ENCODE results near the gene VWA3B. TPM values are rescaled to one million over a fixed set of nuclear protein-coding genes. Genes with fewer than 3 reads are reported as not detected.

VWA3B gene
- total RNA-seq, 1 experiment from 2014 or later = not detected

DNA sequence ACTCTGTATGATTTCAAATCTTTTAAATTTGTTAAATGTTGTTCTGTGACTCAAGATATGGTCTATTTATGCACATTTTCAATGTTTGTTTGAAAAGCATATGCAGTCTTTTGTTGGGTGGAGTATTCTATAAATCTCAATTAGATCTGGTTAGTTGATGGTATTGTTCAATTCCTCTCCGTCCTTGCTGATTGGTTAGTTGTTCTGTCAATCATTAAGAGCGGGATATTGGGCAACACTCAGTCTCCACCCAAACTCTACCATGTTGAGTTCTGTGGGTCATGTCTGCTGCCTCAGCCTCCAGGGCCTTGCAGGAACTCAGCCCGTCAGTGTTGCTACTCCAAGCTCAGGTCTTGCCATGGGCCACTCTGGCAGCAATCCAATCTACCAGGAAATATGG is 118.9 kb downstream of the VWA3B start:
- Histone ChIP-seq H4K20me1 (ENCODE audit: control insufficient read depth, insufficient read depth, insufficient read length) (no peaks in the 10 kb centered on the region), H3K4me1 (ENCODE audit: insufficient read depth, low read length) (no peaks in the 10 kb centered on the region), H2BK15ac (ENCODE audit: low read depth, low read length) (no peak overlapping the region), H3K79me1 (ENCODE audit: insufficient read depth, low read depth, low read length, poor library complexity, severe bottlenecking) (no peaks in the 10 kb centered on the region), H4K91ac (ENCODE audit: insufficient read length, low read depth, low read length) (no peak overlapping the region), H3K23ac (ENCODE audit: insufficient read length, low read depth, low read length) (no peak overlapping the region), H3K14ac (ENCODE audit: insufficient read depth, low read length) (no peak overlapping the region), H3K4me2 (ENCODE audit: insufficient read depth, insufficient read length, low read length) (no peak overlapping the region), H2BK120ac (ENCODE audit: low read depth, low read length, poor library complexity, severe bottlenecking) (no peak overlapping the region), H3K18ac (ENCODE audit: insufficient read length, low read depth, low read length) (no peak overlapping the region), H3K9ac (ENCODE audit: extremely low read depth, insufficient read length, low read length) (no peak overlapping the region), H3K56ac (ENCODE audit: insufficient read length, low read depth, low read length) (no peak overlapping the region), H2BK5ac (ENCODE audit: insufficient read length, low read length) (no peak overlapping the region), H3K9me3 (ENCODE audit: control insufficient read depth, low read depth, low read length) (no peaks in the 10 kb centered on the region), H3K27ac (ENCODE audit: insufficient read length, low read depth, low read length) (no peak overlapping the region), H3K4ac (ENCODE audit: low read depth, low read length) (no peak overlapping the region), H2BK12ac (ENCODE audit: insufficient read length, low read depth, low read length) (no peak overlapping the region), H2BK20ac (ENCODE audit: low read depth, low read length, poor library complexity, severe bottlenecking) (no peak overlapping the region), H4K8ac (replicated peaks; ENCODE audit: insufficient read length, low read depth, low read length) (no peak overlapping the region), H3K27me3 (ENCODE audit: insufficient read depth, low read length) (no peaks in the 10 kb centered on the region), H2AFZ (ENCODE audit: low read length) (no peak overlapping the region), H4K5ac (ENCODE audit: insufficient read length, low read depth, low read length) (no peak overlapping the region), H3K79me2 (ENCODE audit: insufficient read depth, low read length) (no peaks in the 10 kb centered on the region), H3T11ph (ENCODE audit: low read length) (no peak overlapping the region), H3K23me2 (ENCODE audit: insufficient read length, low read depth, low read length, poor library complexity, severe bottlenecking) (no peaks in the 10 kb centered on the region), H2AK5ac (ENCODE audit: insufficient read length, low read length) (no peak overlapping the region)
- Mint-ChIP-seq H3K27me3 (ENCODE audit: low read depth) (no peaks in the 10 kb centered on the region; the same call in 1 of the 2 replicates), H3K4me1 (no peaks in the 10 kb centered on the region), H3K27ac (no peak overlapping the region), H3K9me3 (no peaks in the 10 kb centered on the region), H3K4me3 (no peak overlapping the region), H3K36me3 (ENCODE audit: insufficient read depth in 1 of 3, low read depth in 3 of 3) (no peaks in the 10 kb centered on the region)
- no peak for DNase-seq
- TF ChIP-seq, protein P1, sequence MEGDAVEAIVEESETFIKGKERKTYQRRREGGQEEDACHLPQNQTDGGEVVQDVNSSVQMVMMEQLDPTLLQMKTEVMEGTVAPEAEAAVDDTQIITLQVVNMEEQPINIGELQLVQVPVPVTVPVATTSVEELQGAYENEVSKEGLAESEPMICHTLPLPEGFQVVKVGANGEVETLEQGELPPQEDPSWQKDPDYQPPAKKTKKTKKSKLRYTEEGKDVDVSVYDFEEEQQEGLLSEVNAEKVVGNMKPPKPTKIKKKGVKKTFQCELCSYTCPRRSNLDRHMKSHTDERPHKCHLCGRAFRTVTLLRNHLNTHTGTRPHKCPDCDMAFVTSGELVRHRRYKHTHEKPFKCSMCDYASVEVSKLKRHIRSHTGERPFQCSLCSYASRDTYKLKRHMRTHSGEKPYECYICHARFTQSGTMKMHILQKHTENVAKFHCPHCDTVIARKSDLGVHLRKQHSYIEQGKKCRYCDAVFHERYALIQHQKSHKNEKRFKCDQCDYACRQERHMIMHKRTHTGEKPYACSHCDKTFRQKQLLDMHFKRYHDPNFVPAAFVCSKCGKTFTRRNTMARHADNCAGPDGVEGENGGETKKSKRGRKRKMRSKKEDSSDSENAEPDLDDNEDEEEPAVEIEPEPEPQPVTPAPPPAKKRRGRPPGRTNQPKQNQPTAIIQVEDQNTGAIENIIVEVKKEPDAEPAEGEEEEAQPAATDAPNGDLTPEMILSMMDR (conservative IDR thresholded peaks at IDR 0.05) = no peak
- WGBS (ENCODE audit: extremely low coverage, insufficient read length, low lambda C conversion rate) = no CpG with 5 or more reads among the region's 3 CpGs
